ENCODE data around the gene TRIM71. TPM values are rescaled to one million over a fixed set of nuclear protein-coding genes. Genes with fewer than 3 reads are reported as not detected.

TRIM71 gene
- total and polyA plus RNA-seq, 9 donors: 0.05 to 0.43 (median 0.07) TPM; not detected in 4

DNA sequence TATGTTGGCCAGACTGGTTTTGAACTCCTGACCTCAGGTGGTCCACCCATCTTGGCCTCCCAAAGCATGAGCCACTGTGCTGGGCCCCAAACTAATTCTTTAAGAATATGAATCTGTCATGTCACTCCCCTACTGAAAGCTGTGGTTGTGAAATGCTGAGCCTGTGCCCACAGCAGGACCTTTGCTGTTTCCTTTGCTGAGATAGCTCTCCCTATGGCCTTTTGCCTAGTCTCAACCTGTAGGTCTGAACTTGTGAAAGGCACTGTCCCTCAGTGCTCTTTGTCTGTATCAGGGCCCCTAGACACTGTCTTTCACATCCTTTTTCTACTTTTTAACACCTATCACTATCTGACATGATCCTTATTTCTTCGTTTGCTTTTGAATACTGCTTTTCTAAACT lies 70.9 kb downstream of the TRIM71 start:
- intact Hi-C loops (cut with DNase I): no loop called here

DNA sequence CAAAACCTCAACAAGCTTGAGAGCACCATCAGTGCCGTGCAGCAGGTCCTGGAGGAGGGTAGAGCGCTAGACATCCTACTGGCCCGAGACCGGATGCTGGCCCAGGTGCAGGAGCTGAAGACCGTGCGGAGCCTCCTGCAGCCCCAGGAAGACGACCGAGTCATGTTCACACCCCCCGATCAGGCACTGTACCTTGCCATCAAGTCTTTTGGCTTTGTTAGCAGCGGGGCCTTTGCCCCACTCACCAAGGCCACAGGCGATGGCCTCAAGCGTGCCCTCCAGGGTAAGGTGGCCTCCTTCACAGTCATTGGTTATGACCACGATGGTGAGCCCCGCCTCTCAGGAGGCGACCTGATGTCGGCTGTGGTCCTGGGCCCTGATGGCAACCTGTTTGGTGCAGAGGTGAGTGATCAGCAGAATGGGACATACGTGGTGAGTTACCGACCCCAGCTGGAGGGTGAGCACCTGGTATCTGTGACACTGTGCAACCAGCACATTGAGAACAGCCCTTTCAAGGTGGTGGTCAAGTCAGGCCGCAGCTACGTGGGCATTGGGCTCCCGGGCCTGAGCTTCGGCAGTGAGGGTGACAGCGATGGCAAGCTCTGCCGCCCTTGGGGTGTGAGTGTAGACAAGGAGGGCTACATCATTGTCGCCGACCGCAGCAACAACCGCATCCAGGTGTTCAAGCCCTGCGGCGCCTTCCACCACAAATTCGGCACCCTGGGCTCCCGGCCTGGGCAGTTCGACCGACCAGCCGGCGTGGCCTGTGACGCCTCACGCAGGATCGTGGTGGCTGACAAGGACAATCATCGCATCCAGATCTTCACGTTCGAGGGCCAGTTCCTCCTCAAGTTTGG lies 72.9 kb downstream of the TRIM71 start:
- intact Hi-C loops (cut with DNase I): no loop called here
- no peaks in the 10 kb centered on the region for H3K27me3 ChIP-seq
- no peak overlapping the region for H3K4me3 ChIP-seq
- H3K27ac ChIP-seq: no peak overlapping the region
- no peaks in the 10 kb centered on the region for H3K36me3 ChIP-seq
- TF ChIP-seq POLR2A (IDR thresholded peaks at IDR 0.05): no peak
- TF ChIP-seq EP300 (IDR thresholded peaks at IDR 0.05): no peak
- no peak for TF ChIP-seq CTCF (IDR thresholded peaks at IDR 0.05)
- H3K9me3 ChIP-seq: no peaks in the 10 kb centered on the region
- DNase-seq: no peak
- 96 to 97% (median 97%) methylated on average over 40 to 42 of the region's 42 CpGs for WGBS, 3 donors
- H3K4me1 ChIP-seq (ENCODE audit: insufficient read depth): no peaks in the 10 kb centered on the region

More for the DNA sequence above, 70.9 kb downstream of the TRIM71 start:
- no peak for TF ChIP-seq CTCF (IDR thresholded peaks at IDR 0.05)
- TF ChIP-seq EP300 (IDR thresholded peaks at IDR 0.05): no peak
- no peak for TF ChIP-seq POLR2A (IDR thresholded peaks at IDR 0.05)
- no peaks in the 10 kb centered on the region for H3K36me3 ChIP-seq
- no peaks in the 10 kb centered on the region for H3K27me3 ChIP-seq
- no peak for DNase-seq
- H3K27ac ChIP-seq: no peak overlapping the region
- no peak overlapping the region for H3K4me3 ChIP-seq
- no peaks in the 10 kb centered on the region for H3K4me1 ChIP-seq (ENCODE audit: insufficient read depth)
- H3K9me3 ChIP-seq: no peaks in the 10 kb centered on the region
- 83 to 95% (median 90%) methylated on average over 1 of the region's 1 CpG for WGBS, 3 donors

GRCh38 chr3:32891365-32891764 lies 73.6 kb downstream of the TRIM71 start:
- no peaks in the 10 kb centered on the region for H3K9me3 ChIP-seq
- TF ChIP-seq EP300 (IDR thresholded peaks at IDR 0.05) (no peak), POLR2A (IDR thresholded peaks at IDR 0.05) (no peak), CTCF (IDR thresholded peaks at IDR 0.05) (no peak)
- no peak overlapping the region for H3K4me3 ChIP-seq
- WGBS, 3 donors: 90 to 96% (median 93%) methylated on average over 18 to 19 of the region's 19 CpGs
- no peak for DNase-seq
- H3K36me3 ChIP-seq: no peaks in the 10 kb centered on the region
- intact Hi-C loops (cut with DNase I): no loop called here
- H3K4me1 ChIP-seq (ENCODE audit: insufficient read depth): no peaks in the 10 kb centered on the region
- no peak overlapping the region for H3K27ac ChIP-seq
- no peaks in the 10 kb centered on the region for H3K27me3 ChIP-seq

DNA sequence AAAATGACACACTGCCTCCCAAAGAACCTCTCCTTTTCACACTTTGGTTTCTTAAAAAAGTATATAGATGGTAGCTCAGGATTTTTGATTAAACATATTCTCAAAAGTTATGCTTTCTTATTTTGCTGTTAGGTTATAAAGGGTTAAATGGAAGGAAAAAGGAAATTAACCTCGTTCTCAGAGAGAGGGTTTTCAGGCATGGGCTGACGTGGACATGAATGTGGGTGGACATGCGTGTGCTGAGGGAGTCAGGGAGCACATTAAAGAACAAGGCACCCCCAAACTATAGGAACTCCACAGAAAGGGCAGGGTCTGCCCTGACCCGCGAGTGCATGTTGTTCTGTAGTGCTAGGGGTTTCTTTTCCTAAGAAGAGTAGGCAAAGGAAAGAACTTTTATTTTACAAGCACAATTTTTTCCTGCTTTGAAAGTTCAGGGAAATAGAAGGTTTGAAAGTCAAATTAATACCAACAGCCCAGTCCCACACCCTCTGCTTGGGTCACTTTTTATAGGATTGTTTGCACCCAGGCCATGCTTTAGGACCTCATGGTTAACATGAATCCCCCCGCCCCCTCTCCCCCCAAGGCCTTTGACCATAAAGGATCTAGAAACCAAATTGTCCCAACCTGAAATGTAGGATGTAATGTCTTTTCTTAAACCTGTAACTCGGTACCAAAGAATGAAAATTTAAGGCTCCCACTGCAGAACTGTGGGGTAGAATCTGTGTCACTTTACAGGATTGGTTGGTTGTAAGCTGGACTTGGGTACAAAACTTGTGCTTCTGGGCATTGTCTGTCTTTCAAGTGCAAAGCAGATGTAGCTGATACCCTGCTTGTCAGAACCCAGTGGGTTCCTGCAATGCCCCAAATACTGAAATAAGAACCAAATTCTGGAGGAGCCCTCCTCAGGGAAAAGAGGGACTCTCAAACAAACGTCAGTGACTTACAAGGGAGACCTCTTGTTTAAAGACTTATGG lies 75.1 kb downstream of the TRIM71 start:
- H3K36me3 ChIP-seq: no peaks in the 10 kb centered on the region
- no peak overlapping the region for H3K27ac ChIP-seq
- H3K27me3 ChIP-seq: no peaks in the 10 kb centered on the region
- H3K4me3 ChIP-seq: no peak overlapping the region
- intact Hi-C loops (cut with DNase I): no loop called here
- no peaks in the 10 kb centered on the region for H3K9me3 ChIP-seq
- H3K4me1 ChIP-seq (ENCODE audit: insufficient read depth): no peaks in the 10 kb centered on the region
- no peak for DNase-seq
- TF ChIP-seq EP300 (IDR thresholded peaks at IDR 0.05): no peak
- TF ChIP-seq CTCF (IDR thresholded peaks at IDR 0.05): no peak
- TF ChIP-seq POLR2A (IDR thresholded peaks at IDR 0.05): no peak
- WGBS, 3 donors: 52 to 57% (median 52%) methylated on average over 8 of the region's 8 CpGs
